Stromal cell of bone marrow (primary cell): ENCODE data around the gene LAMC3.

Source experiments
- DNase-seq: peaks from one replicate; pipeline ENCODE4 v3.0.0-alpha.2; 2012; ENCODE audit warnings: low read depth

LAMC3 gene

GRCh38 chr9:130979591-130980385, 29.2 kb upstream of the LAMC3 start:
- DNase-seq, result no peak

- DNase-seq, result no peak
Measured at GRCh38 chr9:130980526-130980925, 28.4 kb upstream of the LAMC3 start.

- DNase-seq, result no peak
Measured at GRCh38 chr9:130981002-130981755, 27.8 kb upstream of the LAMC3 start.

GRCh38 chr9:130981756-130982137, 27.2 kb upstream of the LAMC3 start:
- no peak for DNase-seq

GRCh38 chr9:130982636-130983358, 26.2 kb upstream of the LAMC3 start:
- no peak for DNase-seq

- no peak for DNase-seq
Measured at GRCh38 chr9:130983359-130983670, 25.7 kb upstream of the LAMC3 start.

GRCh38 chr9:130983970-130984369, 25.0 kb upstream of the LAMC3 start:
- DNase-seq, result no peak

- no peak for DNase-seq
Measured at GRCh38 chr9:130984521-130984920, 24.5 kb upstream of the LAMC3 start.

- DNase-seq, result no peak
Measured at GRCh38 chr9:130985029-130985428, 23.9 kb upstream of the LAMC3 start.

- DNase-seq, result no peak
Measured at GRCh38 chr9:130985606-130986162, 23.3 kb upstream of the LAMC3 start.

GRCh38 chr9:130986356-130986965, 22.5 kb upstream of the LAMC3 start:
- no peak for DNase-seq

GRCh38 chr9:130987054-130987453, 21.9 kb upstream of the LAMC3 start:
- no peak for DNase-seq

GRCh38 chr9:130987738-130988399, 21.1 kb upstream of the LAMC3 start:
- no peak for DNase-seq

- DNase-seq, result no peak
Measured at GRCh38 chr9:130988400-130988747, 20.6 kb upstream of the LAMC3 start.

GRCh38 chr9:130988905-130989304, 20.1 kb upstream of the LAMC3 start:
- DNase-seq, result no peak

- no peak for DNase-seq
Measured at GRCh38 chr9:130989391-130989790, 19.6 kb upstream of the LAMC3 start.

- no peak for DNase-seq
Measured at GRCh38 chr9:130989891-130990290, 19.1 kb upstream of the LAMC3 start.

GRCh38 chr9:130990306-130990977, 18.5 kb upstream of the LAMC3 start:
- no peak for DNase-seq

- no peak for DNase-seq
Measured at GRCh38 chr9:130990978-130991777, 17.8 kb upstream of the LAMC3 start.
